Fibroblast of lung (primary cell): ENCODE measurements around the gene GAS2L1. TPM values are rescaled to one million over a fixed set of nuclear protein-coding genes. Genes with fewer than 3 reads are reported as not detected.

Experiments
- DNase-seq, 2 donors: peaks; one replicate each; pipeline versions ENCODE4 v3.0.0 to v3.0.0-alpha.2; 2010; ENCODE audit warnings: low read depth in 2 of 2
- H2AFZ ChIP-seq: 2 replicates; pipeline ENCODE4 v1.5.1; 2012; ENCODE audit warnings: low read length, control low read depth, inconsistent platforms
- H3K27ac ChIP-seq: 2 replicates; pipeline ENCODE4 v1.5.1; 2011; ENCODE audit warnings: low read length, control low read depth; ENCODE audit not compliant: insufficient read depth
- H3K27me3 ChIP-seq: 2 replicates; pipeline ENCODE4 v1.5.1; 2011; ENCODE audit warnings: mild to moderate bottlenecking, low read length; ENCODE audit not compliant: control insufficient read depth, insufficient read depth
- H3K36me3 ChIP-seq: 2 replicates; pipeline ENCODE4 v1.5.1; 2011; ENCODE audit warnings: low read length; ENCODE audit not compliant: control insufficient read depth, insufficient read depth
- H3K4me1 ChIP-seq: 2 replicates; pipeline ENCODE4 v1.5.1; 2011; ENCODE audit warnings: low read length; ENCODE audit not compliant: control insufficient read depth, insufficient read depth; ENCODE audit errors: extremely low read depth
- H3K4me2 ChIP-seq: 2 replicates; pipeline ENCODE4 v1.5.1; 2011; ENCODE audit warnings: low read length, control low read depth; ENCODE audit not compliant: insufficient read depth; ENCODE audit errors: extremely low read depth
- H3K4me3 ChIP-seq, 4 experiments: fragments of 200-600 bp in 1 of 4; sonication (generic) in 1 of 4; replicated peaks in 1 of 4; 2 replicates each; pipeline ENCODE4 v1.5.1; 2011 to 2016; ENCODE audit warnings: low read length in 4 of 4, low read depth in 3 of 4, mild to moderate bottlenecking in 3 of 4, control low read depth in 2 of 4, inconsistent platforms in 1 of 4, mixed read lengths in 1 of 4; ENCODE audit not compliant: insufficient read depth in 1 of 4; ENCODE audit errors: control extremely low read depth in 1 of 4
- H3K79me2 ChIP-seq: 2 replicates; pipeline ENCODE4 v1.5.1; 2012; ENCODE audit warnings: mild to moderate bottlenecking, low read length, inconsistent platforms; ENCODE audit not compliant: control insufficient read depth, insufficient read depth
- H3K9ac ChIP-seq: 2 replicates; pipeline ENCODE4 v1.5.1; 2011; ENCODE audit warnings: mild to moderate bottlenecking, low read length, control low read depth; ENCODE audit not compliant: insufficient read depth
- H3K9me3 ChIP-seq: 2 replicates; pipeline ENCODE4 v1.5.1; 2012; ENCODE audit warnings: low read depth, low read length; ENCODE audit not compliant: control insufficient read depth, insufficient read depth
- H4K20me1 ChIP-seq: 2 replicates; pipeline ENCODE4 v1.5.1; 2011; ENCODE audit warnings: low read length; ENCODE audit not compliant: control insufficient read depth, insufficient read depth; ENCODE audit errors: extremely low read depth
- EZH2 ChIP-seq: IDR thresholded peaks from 2 replicates; pipeline ENCODE4 v1.5.1; 2012; ENCODE audit warnings: low read length, control low read depth, mild to moderate bottlenecking; ENCODE audit errors: missing control alignments
- polyA plus RNA-seq, 2 donors: library from polyadenylated mRNA; depleted of rRNA in 1 of 2; stranded (reverse) in 1 of 2; unstranded in 1 of 2; fragments of >200 nt; gene quantifications; 2 replicates each; pipeline ENCODE4 v1.2.1, GENCODE V29; 2011 to 2012; ENCODE audit warnings: missing spikeins in 1 of 2
- total RNA-seq: library from RNA; depleted of rRNA; stranded (reverse); fragments of >200 nt; gene quantifications from 2 replicates; pipeline ENCODE4 v1.2.1, GENCODE V29; 2014
- TF ChIP-seq, protein P1 (sequence below), 2 donors: IDR thresholded peaks in 1 of 2; conservative IDR thresholded peaks in 1 of 2; 1 replicate in 1 of 2; 2 replicates in 1 of 2; pipeline ENCODE4 v1.5.1; 2011 to 2012; ENCODE audit warnings: low read length in 2 of 2, control low read depth in 1 of 2, inconsistent platforms in 1 of 2, low read depth in 1 of 2, mild to moderate bottlenecking in 1 of 2

Gene GAS2L1
- total and polyA plus RNA-seq, 2 donors (not counting 1 experiment from before 2014, with no cell fraction given): 5.4 to 8.9 TPM

DNA sequence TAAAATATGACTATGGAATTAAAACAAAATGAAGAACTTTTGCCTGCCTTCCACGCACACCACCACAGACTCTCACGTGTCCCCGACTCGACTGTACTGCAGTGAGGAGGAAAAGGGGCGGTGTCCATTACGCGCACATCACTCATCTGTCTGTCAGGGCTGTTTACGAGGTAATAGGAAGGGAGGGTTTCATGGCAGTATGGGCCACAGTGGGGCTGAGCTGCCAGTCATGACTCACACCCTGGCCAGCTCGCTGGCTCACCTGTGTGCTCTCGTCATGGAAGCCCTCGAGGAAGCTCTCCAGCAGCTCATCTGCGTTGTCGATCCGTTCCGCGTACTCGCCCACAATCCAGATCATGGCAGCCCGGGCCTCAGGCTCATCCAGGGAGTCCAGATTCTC is 42.5 kb downstream of the GAS2L1 start:
- Histone ChIP-seq H3K27ac (no peak overlapping the region), H3K27me3 (no peaks in the 10 kb centered on the region), H3K4me3 (no peak overlapping the region), H3K9ac (no peak overlapping the region), H3K4me1 (peaks cover 3% of the 10 kb centered on the region), H3K4me2 (no peak overlapping the region), H3K36me3 (peaks cover 21% of the 10 kb centered on the region), H2AFZ (no peak overlapping the region), H3K79me2 (no peaks in the 10 kb centered on the region), H4K20me1 (no peaks in the 10 kb centered on the region), H3K9me3 (no peaks in the 10 kb centered on the region)
- no peak for TF ChIP-seq EZH2
- TF ChIP-seq, protein P1, sequence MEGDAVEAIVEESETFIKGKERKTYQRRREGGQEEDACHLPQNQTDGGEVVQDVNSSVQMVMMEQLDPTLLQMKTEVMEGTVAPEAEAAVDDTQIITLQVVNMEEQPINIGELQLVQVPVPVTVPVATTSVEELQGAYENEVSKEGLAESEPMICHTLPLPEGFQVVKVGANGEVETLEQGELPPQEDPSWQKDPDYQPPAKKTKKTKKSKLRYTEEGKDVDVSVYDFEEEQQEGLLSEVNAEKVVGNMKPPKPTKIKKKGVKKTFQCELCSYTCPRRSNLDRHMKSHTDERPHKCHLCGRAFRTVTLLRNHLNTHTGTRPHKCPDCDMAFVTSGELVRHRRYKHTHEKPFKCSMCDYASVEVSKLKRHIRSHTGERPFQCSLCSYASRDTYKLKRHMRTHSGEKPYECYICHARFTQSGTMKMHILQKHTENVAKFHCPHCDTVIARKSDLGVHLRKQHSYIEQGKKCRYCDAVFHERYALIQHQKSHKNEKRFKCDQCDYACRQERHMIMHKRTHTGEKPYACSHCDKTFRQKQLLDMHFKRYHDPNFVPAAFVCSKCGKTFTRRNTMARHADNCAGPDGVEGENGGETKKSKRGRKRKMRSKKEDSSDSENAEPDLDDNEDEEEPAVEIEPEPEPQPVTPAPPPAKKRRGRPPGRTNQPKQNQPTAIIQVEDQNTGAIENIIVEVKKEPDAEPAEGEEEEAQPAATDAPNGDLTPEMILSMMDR (conservative IDR thresholded peaks at IDR 0.05 in 1 of 2, IDR thresholded peaks at IDR 0.05 in 1 of 2; ENCODE audit: low read depth in 1 of 2, low read length in 2 of 2): no peak
- no peak for DNase-seq

DNA sequence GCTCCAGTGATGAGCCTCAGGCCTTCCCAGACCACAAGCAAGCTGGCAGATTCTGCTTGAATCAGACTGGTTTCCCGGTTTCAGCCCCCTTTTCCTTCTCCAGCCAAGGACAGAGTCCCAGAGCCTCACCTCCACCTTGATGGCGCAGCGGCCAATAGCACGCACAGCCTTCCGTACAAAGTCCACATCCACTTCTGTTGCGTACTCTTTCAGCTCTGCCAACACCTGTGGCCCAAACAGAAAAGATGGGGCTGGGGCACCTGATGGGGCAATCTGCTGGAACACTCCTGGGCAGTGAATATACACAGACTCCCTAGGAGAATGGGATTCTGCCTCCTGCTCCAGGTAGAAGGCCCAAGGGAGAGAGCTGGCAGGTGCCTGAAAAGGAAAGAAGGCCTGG is 44.6 kb downstream of the GAS2L1 start:
- H3K79me2 ChIP-seq: no peaks in the 10 kb centered on the region
- no peak overlapping the region for H3K9ac ChIP-seq
- no peak overlapping the region for H2AFZ ChIP-seq
- H3K4me1 ChIP-seq: no peaks in the 10 kb centered on the region
- no peak for DNase-seq
- no peaks in the 10 kb centered on the region for H3K27me3 ChIP-seq
- H4K20me1 ChIP-seq: no peaks in the 10 kb centered on the region
- no peak overlapping the region for H3K27ac ChIP-seq
- H3K9me3 ChIP-seq: no peaks in the 10 kb centered on the region
- no peak overlapping the region for H3K4me2 ChIP-seq
- TF ChIP-seq, protein P1 (conservative IDR thresholded peaks at IDR 0.05 in 1 of 2, IDR thresholded peaks at IDR 0.05 in 1 of 2; ENCODE audit: low read depth in 1 of 2, low read length in 2 of 2): no peak
- no peak for TF ChIP-seq EZH2
- H3K4me3 ChIP-seq: no peak overlapping the region
- H3K36me3 ChIP-seq: peaks cover 24% of the 10 kb centered on the region

DNA sequence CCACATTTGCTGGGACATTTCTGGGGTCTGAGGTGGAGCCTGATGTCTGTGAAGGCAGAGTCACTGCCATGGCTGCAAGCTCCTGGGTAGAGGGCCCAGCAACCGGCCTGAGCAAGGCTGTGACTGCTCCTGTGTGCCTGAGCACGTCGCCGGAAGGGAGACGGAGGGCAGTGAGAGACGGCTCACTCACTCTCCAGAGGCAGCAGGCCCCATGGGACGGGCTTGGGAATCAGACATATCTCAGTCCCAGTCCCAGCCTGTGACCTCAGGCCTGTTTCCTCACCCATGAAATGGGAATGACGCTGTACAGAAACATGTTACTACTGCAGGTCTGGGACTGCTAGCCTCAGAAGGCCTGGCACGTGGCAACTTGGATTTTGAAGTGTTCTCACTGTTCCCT is 45.4 kb downstream of the GAS2L1 start:
- Histone ChIP-seq H3K4me2 (no peak overlapping the region), H3K79me2 (no peaks in the 10 kb centered on the region), H3K9me3 (no peaks in the 10 kb centered on the region), H3K27ac (no peak overlapping the region), H4K20me1 (no peaks in the 10 kb centered on the region), H3K4me1 (no peaks in the 10 kb centered on the region), H3K36me3 (peaks cover 24% of the 10 kb centered on the region), H3K9ac (no peak overlapping the region), H3K4me3 (no peak overlapping the region), H2AFZ (no peak overlapping the region), H3K27me3 (no peaks in the 10 kb centered on the region)
- DNase-seq: no peak
- TF ChIP-seq, protein P1 (conservative IDR thresholded peaks at IDR 0.05 in 1 of 2, IDR thresholded peaks at IDR 0.05 in 1 of 2; ENCODE audit: low read depth in 1 of 2, low read length in 2 of 2): no peak
- no peak for TF ChIP-seq EZH2
